ENCODE data around the gene PTPRG. TPM values are rescaled to one million over a fixed set of nuclear protein-coding genes. Genes with fewer than 3 reads are reported as not detected.
A peak's percentile ranks its signal among the peaks of the same experiment; 100 is the strongest.

Gene PTPRG
- total and polyA plus RNA-seq, 2 experiments from 2014 or later = 15.2 to 45.7 TPM

DNA sequence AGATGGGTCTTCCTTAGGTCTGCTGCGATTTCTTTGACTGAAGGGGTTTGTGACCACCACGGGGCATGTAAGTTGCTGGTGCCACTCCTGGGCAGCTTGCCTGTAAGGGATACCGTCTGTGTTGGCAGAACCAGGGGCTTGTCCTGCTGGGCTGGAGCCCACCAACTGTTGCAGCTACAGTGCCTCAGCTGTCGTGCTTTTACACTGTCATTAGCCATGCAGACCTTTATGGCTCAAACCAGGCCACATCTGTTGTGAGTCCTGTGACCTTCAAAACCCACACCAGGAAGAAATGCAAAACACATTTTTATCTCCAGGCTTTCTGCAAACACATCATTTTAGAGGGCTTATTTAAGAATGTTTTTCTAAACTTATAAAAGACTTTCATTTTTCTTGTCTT is 168.7 kb downstream of the PTPRG start:
- DNase-seq (ENCODE audit: low read depth in 1 of 2, low spot score in 1 of 2) = no peak
- H3K36me3 ChIP-seq = no peaks in the 10 kb centered on the region
- no peak overlapping the region for H3K27ac ChIP-seq
- peaks cover 18% of the 10 kb centered on the region for H3K4me1 ChIP-seq (ENCODE audit: low read depth)
- H3K9me3 ChIP-seq (ENCODE audit: low read depth) = no peaks in the 10 kb centered on the region
- no peak overlapping the region for H3K4me3 ChIP-seq
- no peaks in the 10 kb centered on the region for H3K27me3 ChIP-seq
- TF ChIP-seq, protein P1, sequence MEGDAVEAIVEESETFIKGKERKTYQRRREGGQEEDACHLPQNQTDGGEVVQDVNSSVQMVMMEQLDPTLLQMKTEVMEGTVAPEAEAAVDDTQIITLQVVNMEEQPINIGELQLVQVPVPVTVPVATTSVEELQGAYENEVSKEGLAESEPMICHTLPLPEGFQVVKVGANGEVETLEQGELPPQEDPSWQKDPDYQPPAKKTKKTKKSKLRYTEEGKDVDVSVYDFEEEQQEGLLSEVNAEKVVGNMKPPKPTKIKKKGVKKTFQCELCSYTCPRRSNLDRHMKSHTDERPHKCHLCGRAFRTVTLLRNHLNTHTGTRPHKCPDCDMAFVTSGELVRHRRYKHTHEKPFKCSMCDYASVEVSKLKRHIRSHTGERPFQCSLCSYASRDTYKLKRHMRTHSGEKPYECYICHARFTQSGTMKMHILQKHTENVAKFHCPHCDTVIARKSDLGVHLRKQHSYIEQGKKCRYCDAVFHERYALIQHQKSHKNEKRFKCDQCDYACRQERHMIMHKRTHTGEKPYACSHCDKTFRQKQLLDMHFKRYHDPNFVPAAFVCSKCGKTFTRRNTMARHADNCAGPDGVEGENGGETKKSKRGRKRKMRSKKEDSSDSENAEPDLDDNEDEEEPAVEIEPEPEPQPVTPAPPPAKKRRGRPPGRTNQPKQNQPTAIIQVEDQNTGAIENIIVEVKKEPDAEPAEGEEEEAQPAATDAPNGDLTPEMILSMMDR (IDR thresholded peaks at IDR 0.05; ENCODE audit: low read depth, low read length) = no peak

DNA sequence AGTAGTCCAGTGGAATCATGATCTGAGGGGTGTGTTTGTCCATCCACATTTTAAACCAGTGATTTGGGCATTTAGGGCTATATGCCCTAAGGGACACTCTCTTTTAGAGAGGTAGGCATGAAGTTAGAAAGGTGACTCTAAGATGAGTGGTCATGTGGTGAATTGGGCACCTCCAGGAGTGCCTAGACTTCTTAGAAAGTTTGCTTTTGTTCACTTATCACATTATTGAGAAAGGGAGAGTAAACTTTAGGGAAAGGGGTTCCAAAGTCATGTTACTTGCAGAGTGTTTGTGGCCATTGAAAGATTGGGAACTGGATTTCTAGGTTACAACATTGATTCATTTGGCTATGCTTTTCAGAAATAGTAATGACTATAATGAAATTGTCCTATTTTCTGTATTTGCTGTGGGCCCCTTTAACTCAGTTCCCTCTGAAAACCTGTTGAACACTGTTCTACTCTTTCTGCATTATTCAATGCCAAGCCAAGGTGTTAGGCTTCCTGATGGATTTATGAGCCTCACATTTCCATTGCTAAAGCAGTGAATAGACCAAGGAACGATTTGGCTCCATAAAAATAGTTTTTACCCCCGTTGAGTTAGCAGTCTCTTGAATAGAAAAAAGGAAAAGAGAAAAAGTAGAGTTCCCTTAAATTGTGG is 169.3 kb downstream of the PTPRG start:
- DNase-seq (ENCODE audit: low read depth in 1 of 2, low spot score in 1 of 2) = no peak
- Histone ChIP-seq H3K27ac (peak overlapping the region; percentile 49), H3K9me3 (ENCODE audit: low read depth) (no peaks in the 10 kb centered on the region), H3K4me3 (no peak overlapping the region), H3K4me1 (ENCODE audit: low read depth) (peaks cover 18% of the 10 kb centered on the region), H3K27me3 (no peaks in the 10 kb centered on the region), H3K36me3 (no peaks in the 10 kb centered on the region)
- TF ChIP-seq, protein P1 (IDR thresholded peaks at IDR 0.05; ENCODE audit: low read depth, low read length) = no peak

DNA sequence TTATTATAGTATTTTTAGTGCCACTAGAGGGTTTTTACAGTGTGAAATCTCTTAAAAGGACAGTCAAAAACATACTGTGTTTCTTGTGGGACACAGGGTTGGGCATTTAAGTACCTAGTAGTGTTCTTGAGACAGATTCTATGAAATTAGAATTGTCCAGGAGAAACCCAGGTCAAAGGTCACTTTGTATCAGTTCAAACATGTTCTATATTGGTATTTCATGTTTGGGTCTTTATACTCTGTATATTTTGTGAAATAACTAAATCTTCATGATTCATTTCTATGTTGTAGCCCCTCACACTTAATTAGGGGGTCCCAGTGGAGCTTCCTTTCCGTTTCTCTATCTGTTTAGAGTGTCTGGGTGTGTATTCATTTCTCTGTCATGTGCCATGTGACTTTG is 171.6 kb downstream of the PTPRG start:
- Histone ChIP-seq H3K4me1 (ENCODE audit: low read depth) (peaks cover 8% of the 10 kb centered on the region), H3K27me3 (no peaks in the 10 kb centered on the region), H3K36me3 (no peaks in the 10 kb centered on the region), H3K27ac (peak overlapping the region; percentile 22), H3K9me3 (ENCODE audit: low read depth) (no peaks in the 10 kb centered on the region), H3K4me3 (no peak overlapping the region)
- TF ChIP-seq, protein P1 (IDR thresholded peaks at IDR 0.05; ENCODE audit: low read depth, low read length) = no peak
- no peak for DNase-seq (ENCODE audit: low read depth in 1 of 2, low spot score in 1 of 2)

DNA sequence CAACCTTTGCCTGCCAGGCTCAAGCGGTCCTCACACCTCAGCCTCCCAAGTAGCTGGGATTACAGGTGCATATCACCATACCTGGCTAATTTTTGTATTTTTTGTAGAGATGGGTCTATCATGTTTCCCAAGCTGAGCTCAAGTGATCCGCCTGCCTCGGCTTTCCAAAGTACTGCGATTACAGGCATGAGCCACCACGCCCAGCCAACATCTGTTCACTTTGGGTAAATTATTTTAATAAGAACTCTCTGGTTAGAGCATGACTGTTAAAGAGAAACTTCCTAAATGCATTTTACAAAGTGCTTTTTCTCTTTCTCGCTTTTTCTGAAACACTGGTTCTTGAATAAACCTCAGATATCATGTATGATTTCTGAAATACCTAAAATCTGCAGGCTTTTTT is 172.5 kb downstream of the PTPRG start:
- no peak overlapping the region for H3K27ac ChIP-seq
- H3K4me3 ChIP-seq = no peak overlapping the region
- no peak for DNase-seq (ENCODE audit: low read depth in 1 of 2, low spot score in 1 of 2)
- H3K4me1 ChIP-seq (ENCODE audit: low read depth) = peaks cover 8% of the 10 kb centered on the region
- TF ChIP-seq, protein P1 (IDR thresholded peaks at IDR 0.05; ENCODE audit: low read depth, low read length) = no peak
- H3K36me3 ChIP-seq = no peaks in the 10 kb centered on the region
- no peaks in the 10 kb centered on the region for H3K9me3 ChIP-seq (ENCODE audit: low read depth)
- H3K27me3 ChIP-seq = no peaks in the 10 kb centered on the region

DNA sequence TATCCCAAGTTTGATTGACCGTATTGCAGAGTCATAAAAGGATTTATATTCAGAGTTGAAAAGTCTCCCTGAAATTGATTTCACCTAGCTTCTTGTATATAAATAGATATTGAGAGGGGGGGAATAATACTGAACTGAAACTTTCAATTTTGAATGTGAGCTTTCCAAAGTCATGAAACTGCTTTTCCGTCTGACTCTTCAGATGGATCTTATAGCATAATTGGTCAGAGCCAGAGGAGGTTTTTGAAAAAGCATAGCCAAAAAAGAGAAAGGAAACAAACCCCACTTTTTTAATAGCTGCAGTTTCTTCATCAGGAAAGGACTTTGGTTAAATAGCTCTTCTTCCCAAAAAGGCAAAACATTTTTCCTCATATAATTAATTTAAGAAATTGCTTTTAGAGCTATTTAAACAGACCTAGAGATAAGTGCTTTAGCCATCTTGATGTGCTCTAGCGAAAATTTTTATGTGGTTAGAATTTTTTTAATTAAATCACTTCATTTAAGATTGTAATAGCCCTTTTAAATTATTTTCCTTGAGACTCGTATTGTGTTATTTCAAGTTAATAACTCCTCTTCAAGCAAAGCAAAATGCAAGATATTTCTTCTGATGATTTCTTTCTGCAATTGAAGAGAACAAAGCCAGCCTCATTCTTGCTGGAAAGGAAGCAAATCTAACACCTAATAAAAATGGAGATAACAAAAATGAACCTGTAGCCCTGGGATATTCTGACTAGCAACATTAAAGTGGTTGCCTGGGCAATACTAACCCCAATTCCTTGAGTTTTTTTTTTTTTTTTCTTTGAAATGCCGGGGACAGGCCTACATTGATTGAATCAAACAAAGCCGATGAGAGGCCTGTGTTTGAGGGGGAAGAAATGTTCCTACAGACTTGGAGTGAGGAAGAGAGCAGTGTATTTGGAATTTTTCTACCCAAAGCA is 173.6 kb downstream of the PTPRG start:
- TF ChIP-seq, protein P1 (IDR thresholded peaks at IDR 0.05; ENCODE audit: low read depth, low read length) = no peak
- Histone ChIP-seq H3K4me3 (no peak overlapping the region), H3K27ac (no peak overlapping the region), H3K27me3 (no peaks in the 10 kb centered on the region), H3K9me3 (ENCODE audit: low read depth) (no peaks in the 10 kb centered on the region), H3K36me3 (no peaks in the 10 kb centered on the region), H3K4me1 (ENCODE audit: low read depth) (peaks cover 8% of the 10 kb centered on the region)
- DNase-seq (ENCODE audit: low read depth in 1 of 2, low spot score in 1 of 2) = no peak
